SU-DHL-6 (cell line): ENCODE data around the gene PALLD.

Experiments
- H2AFZ ChIP-seq: fragments of 200-600 bp; sonication (generic); 2 replicates; pipeline ENCODE4 v1.6.1; 2014; ENCODE audit warnings: low read depth, mild to moderate bottlenecking, moderate library complexity, mixed read lengths, antibody characterized with exemption, low read length; ENCODE audit not compliant: severe bottlenecking
- H3F3A ChIP-seq: fragments of 200-600 bp; shearing (Covaris generic); 2 replicates; pipeline ENCODE4 v1.6.0; 2016; ENCODE audit warnings: antibody characterized with exemption, mild to moderate bottlenecking; ENCODE audit not compliant: insufficient read depth
- H3K27ac ChIP-seq: fragments of 200-600 bp; sonication (generic); 2 replicates; pipeline ENCODE4 v1.5.1; 2016; ENCODE audit warnings: low read depth, mild to moderate bottlenecking, low read length, moderate library complexity, mixed read lengths
- H3K27me3 ChIP-seq: fragments of 200-600 bp; sonication (generic), shearing (Covaris generic); 2 replicates; pipeline ENCODE4 v1.6.0; 2014; ENCODE audit warnings: mild to moderate bottlenecking, low read length
- H3K36me3 ChIP-seq: fragments of 200-600 bp; sonication (generic); 2 replicates; pipeline ENCODE4 v1.6.1; 2014; ENCODE audit warnings: mild to moderate bottlenecking, low read length, mixed read lengths
- H3K4me2 ChIP-seq: fragments of 300-600, 200-600 bp; shearing (Covaris generic), sonication (generic); 2 replicates; pipeline ENCODE4 v1.6.0; 2014; ENCODE audit warnings: low read length, low read depth, mild to moderate bottlenecking; ENCODE audit not compliant: poor library complexity, severe bottlenecking
- H3K4me3 ChIP-seq: fragments of 200-600 bp; sonication (generic); 2 replicates; pipeline ENCODE4 v1.5.1; 2014; ENCODE audit warnings: antibody characterized with exemption, low read length, mild to moderate bottlenecking, mixed read lengths; ENCODE audit not compliant: insufficient read depth, poor library complexity, severe bottlenecking
- H3K79me2 ChIP-seq: fragments of 200-600 bp; sonication (generic); 2 replicates; pipeline ENCODE4 v1.6.1; 2014; ENCODE audit warnings: mild to moderate bottlenecking, low read length, moderate library complexity; ENCODE audit not compliant: insufficient read depth
- H3K9ac ChIP-seq: fragments of 200-600 bp; sonication (generic); 2 replicates; pipeline ENCODE4 v1.7.0; 2014; ENCODE audit warnings: mild to moderate bottlenecking, low read length
- H3K9me2 ChIP-seq: fragments of 200-600 bp; sonication (generic); replicated peaks from 2 replicates; pipeline ENCODE4 v1.6.1; 2014; ENCODE audit warnings: low read length; ENCODE audit not compliant: insufficient read depth
- H3K9me3 ChIP-seq: fragments of 200-600 bp; sonication (generic); 2 replicates; pipeline ENCODE4 v1.6.1; 2014; ENCODE audit warnings: low read length, mixed read lengths; ENCODE audit not compliant: insufficient read depth
- H4K20me1 ChIP-seq: fragments of 200-600 bp; sonication (generic); 2 replicates; pipeline ENCODE4 v1.6.1; 2014; ENCODE audit warnings: low read depth, mild to moderate bottlenecking, antibody characterized with exemption, low read length, moderate library complexity, mixed read lengths
- CTCF ChIP-seq: fragments of 200-600 bp; sonication (generic); IDR thresholded peaks from one replicate; pipeline ENCODE4 v1.5.1; 2017; ENCODE audit warnings: antibody characterized with exemption, mild to moderate bottlenecking, low read length, moderate library complexity; ENCODE audit not compliant: insufficient read depth, poor library complexity, severe bottlenecking
- EZH2phosphoT487 ChIP-seq: fragments of 200-600 bp; sonication (generic), shearing (Covaris generic); conservative IDR thresholded peaks from 2 replicates; pipeline ENCODE4 v1.6.1; 2018; ENCODE audit warnings: mild to moderate bottlenecking, antibody characterized with exemption, low read length, moderate library complexity, mixed read lengths

Gene PALLD

GRCh38 chr4:168866635-168867034 is 369.8 kb downstream of the PALLD start:
- Histone ChIP-seq H3K9me2 (no peaks in the 10 kb centered on the region), H3K4me3 (no peak overlapping the region), H3K4me2 (no peak overlapping the region), H3K36me3 (no peaks in the 10 kb centered on the region), H3K79me2 (no peaks in the 10 kb centered on the region), H3K27ac (no peak overlapping the region), H4K20me1 (no peaks in the 10 kb centered on the region), H3K9ac (no peak overlapping the region), H3K27me3 (no peaks in the 10 kb centered on the region), H3K9me3 (no peaks in the 10 kb centered on the region), H3F3A (no peaks in the 10 kb centered on the region), H2AFZ (no peak overlapping the region)
- TF ChIP-seq EZH2phosphoT487 = no peak
- no peak for TF ChIP-seq CTCF

GRCh38 chr4:168867128-168867527 is 370.3 kb downstream of the PALLD start:
- H3F3A ChIP-seq = no peaks in the 10 kb centered on the region
- H3K79me2 ChIP-seq = no peaks in the 10 kb centered on the region
- H3K36me3 ChIP-seq = no peaks in the 10 kb centered on the region
- no peak overlapping the region for H3K4me3 ChIP-seq
- H3K9me3 ChIP-seq = no peaks in the 10 kb centered on the region
- H4K20me1 ChIP-seq = no peaks in the 10 kb centered on the region
- no peaks in the 10 kb centered on the region for H3K27me3 ChIP-seq
- no peak overlapping the region for H3K27ac ChIP-seq
- H2AFZ ChIP-seq = no peak overlapping the region
- TF ChIP-seq EZH2phosphoT487 (no peak), CTCF (no peak)
- H3K9ac ChIP-seq = no peak overlapping the region
- no peaks in the 10 kb centered on the region for H3K9me2 ChIP-seq
- no peak overlapping the region for H3K4me2 ChIP-seq

GRCh38 chr4:168868044-168868781 is 371.4 kb downstream of the PALLD start:
- Histone ChIP-seq H3K4me3 (no peak overlapping the region), H3K79me2 (no peaks in the 10 kb centered on the region), H3K36me3 (no peaks in the 10 kb centered on the region), H2AFZ (no peak overlapping the region), H3K4me2 (no peak overlapping the region), H3K9me3 (no peaks in the 10 kb centered on the region), H3F3A (no peaks in the 10 kb centered on the region), H3K9me2 (no peaks in the 10 kb centered on the region), H3K27me3 (no peaks in the 10 kb centered on the region), H3K9ac (no peak overlapping the region), H4K20me1 (no peaks in the 10 kb centered on the region), H3K27ac (no peak overlapping the region)
- TF ChIP-seq CTCF = no peak
- no peak for TF ChIP-seq EZH2phosphoT487
